NCI-H526 (cell line): Measurements from ENCODE around the gene SBDS.

ENCODE experiments used
- DNase-seq, 2 experiments: peaks; one replicate each; lab custom pipeline; 2025; lab: John Stamatoyannopoulos, UW

Gene SBDS

DNA sequence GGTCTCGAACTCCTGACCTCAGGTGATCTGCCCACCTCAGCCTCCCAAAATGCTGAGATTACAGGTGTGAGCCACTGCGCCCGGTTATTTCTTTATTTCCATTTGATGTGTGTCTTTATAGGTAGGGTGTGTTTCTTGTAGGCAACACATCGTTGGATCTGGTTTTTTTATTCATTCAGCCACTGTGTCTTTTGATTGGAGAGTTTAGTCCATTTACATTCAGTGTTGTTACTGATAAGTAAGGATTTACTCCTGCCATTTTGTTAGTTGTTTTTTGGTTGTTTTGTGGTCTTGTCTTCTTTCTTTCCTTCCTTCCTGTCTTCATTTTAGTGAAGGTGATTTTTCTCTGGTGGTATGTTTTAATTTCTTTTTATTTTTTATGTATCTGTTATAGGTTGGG lies 57.4 kb downstream of the SBDS start:
- DNase-seq, result no peak
